Gastroesophageal sphincter (tissue), 3 donors: Measurements from ENCODE around the gene ISM1.

Experiments
- CTCF ChIP-seq, 4 experiments: fragments of 200-600 bp in 2 of 4; fragments of 450-650 bp in 2 of 4; sonication (generic) in 1 of 4; IDR thresholded peaks; one replicate each; pipeline ENCODE4 v1.5.1; 2017 to 2019; ENCODE audit warnings: antibody characterized with exemption in 4 of 4, mild to moderate bottlenecking in 2 of 4, moderate library complexity in 2 of 4
- POLR2A ChIP-seq, 2 donors: fragments of 450-650 bp; IDR thresholded peaks; one replicate each; pipeline ENCODE4 v1.6.1; 2017; ENCODE audit warnings: antibody characterized with exemption in 2 of 2, mild to moderate bottlenecking in 2 of 2, moderate library complexity in 1 of 2
- POLR2AphosphoS5 ChIP-seq: sonication (generic); formaldehyde crosslinking; IDR thresholded peaks from one replicate; pipeline ENCODE4 v1.6.1; 2017; ENCODE audit warnings: antibody characterized with exemption

- TF ChIP-seq POLR2A (IDR thresholded peaks at IDR 0.05): no peak
- no peak for TF ChIP-seq CTCF (IDR thresholded peaks at IDR 0.05)
- TF ChIP-seq POLR2AphosphoS5: no peak
Observed at GRCh38 chr20:13223736-13224520, 2.9 kb downstream of the ISM1 start.
